Non-pigmented ciliary epithelial cell (primary cell): ENCODE measurements around the gene ARRB2.
"Not testable (repeated sequence)": the region's sequence is repeated elsewhere in the genome, so short reads cannot be mapped to it uniquely, and the experiment has no call there.

Source experiments
- DNase-seq: peaks from one replicate; pipeline ENCODE4 v3.0.0-alpha.2; 2010; ENCODE audit warnings: low read depth

ARRB2 gene

DNA sequence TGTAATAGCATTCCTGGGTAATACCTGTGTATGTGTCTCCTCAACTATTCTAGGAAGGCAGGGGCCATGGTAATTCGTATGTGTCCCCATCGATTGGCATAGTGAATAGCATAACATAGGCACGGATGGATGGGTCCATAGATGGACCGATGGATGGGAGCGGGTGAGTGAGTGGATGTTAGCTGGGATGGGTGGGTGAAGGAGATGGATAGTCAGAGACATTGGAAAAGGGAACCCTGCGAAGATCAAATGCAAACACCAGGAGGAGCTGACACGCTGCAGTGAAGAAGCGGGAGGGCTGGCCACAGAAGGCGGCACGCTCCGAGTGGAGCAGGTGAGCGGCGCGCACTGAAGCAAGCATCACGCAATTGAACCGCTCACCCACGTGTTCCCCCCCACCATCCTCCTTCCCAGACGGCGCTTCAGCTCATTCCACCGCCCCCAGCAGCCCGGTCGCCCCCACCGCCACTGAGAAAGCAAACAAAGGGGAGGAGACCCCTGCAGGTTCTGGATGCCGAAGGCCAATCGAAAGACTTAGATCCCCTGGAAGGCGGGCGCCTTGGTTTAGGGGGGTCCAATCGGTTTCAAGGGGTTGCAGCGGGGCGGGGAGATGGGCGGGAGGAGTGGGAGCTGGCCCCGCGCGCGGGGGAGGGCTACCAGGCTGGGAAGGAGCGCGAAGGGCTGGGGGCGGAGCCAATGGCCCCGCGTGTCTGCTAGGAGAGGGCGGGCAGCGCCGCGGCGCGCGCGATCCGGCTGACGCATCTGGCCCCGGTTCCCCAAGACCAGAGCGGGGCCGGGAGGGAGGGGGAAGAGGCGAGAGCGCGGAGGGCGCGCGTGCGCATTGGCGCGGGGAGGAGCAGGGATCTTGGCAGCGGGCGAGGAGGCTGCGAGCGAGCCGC is at the start of gene ARRB2:
ARRB2 (plus strand) TSS at position 839 of the 899 bp plus-strand sequence. CDS start 90 bp downstream, outside the sequence.
- DNase-seq = peak; percentile 90

DNA sequence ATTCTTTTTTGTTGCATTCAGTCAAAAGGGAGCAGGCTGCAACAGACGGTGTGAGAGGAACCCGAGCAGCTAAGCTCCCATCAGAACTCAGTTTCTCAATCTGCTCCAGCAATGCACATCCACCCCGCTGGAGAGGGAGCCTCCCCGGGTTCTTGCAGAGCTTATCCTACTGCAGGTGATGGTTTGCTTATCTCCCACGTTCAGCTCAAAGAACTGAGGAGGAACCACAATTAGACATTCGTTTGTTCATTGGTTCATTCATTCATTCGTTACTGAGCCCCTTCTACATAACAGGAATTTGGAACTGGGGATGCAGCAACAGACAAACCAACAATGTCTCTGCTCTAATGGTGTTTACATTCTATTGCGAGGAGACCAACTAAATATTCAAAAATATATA is 46.7 kb upstream of the ARRB2 start:
- no peak for DNase-seq

DNA sequence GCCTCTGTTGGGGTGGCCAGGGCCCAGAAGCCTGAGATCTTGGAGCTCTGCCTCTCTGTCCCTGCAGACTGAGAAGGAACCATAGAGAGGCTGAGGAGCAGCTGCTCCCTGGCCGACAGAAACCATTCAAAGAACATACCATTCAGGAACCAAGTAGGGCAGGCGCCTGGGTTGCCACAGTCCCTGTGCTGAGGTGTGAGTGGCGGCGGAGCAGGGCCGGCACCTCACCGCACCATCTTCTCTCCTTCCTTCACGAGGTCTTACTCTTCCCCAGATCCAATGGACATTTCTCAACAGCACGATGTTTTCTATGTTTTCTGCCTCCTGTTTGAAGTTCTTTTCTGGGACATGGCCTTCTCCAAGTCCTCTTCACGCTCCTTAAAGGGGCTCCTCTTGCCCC is 46.2 kb upstream of the ARRB2 start:
- DNase-seq = no peak

DNA sequence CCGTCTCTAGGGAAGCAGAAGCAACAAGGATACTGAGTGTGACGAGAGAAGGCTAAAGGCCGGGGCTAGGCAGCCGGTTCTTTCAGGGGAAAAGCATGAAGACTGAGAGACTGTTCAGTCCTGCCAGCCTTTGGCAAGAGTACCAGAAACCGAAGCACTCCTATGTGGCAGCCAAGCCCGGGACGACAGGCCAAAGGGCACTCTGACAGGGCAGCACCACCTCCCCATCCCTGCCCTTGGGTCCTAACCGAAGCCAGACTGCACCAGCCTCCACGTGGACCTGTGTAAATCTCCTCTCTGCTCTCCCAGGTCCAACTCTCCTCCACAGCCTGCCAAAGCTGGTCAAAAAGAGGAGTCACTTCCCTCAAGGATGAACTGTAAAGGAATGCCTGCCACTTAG is 45.4 kb upstream of the ARRB2 start:
- no peak for DNase-seq

GRCh38 chr17:4666296-4666695 is 44.1 kb upstream of the ARRB2 start:
- no peak for DNase-seq

DNA sequence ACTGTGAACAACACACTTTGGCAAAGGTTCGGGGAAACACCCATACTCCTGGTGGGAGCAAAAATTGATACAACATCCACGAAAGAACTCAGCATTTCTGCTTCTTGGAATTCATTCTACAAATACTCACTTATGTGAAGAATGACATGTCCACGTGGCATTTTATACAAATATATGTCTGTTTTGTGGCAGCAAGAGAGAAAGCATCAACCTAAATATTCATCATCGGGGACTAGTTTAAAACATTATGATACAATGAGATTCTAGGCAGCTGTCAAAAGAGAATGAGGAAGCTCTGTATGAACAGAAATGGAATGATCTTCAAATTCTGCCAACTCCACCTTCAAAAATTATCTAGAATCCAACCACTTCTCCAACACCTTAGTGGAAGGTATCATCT is 43.3 kb upstream of the ARRB2 start:
- no peak for DNase-seq

- DNase-seq = no peak
Observed at GRCh38 chr17:4672055-4672630, 38.3 kb upstream of the ARRB2 start.

DNA sequence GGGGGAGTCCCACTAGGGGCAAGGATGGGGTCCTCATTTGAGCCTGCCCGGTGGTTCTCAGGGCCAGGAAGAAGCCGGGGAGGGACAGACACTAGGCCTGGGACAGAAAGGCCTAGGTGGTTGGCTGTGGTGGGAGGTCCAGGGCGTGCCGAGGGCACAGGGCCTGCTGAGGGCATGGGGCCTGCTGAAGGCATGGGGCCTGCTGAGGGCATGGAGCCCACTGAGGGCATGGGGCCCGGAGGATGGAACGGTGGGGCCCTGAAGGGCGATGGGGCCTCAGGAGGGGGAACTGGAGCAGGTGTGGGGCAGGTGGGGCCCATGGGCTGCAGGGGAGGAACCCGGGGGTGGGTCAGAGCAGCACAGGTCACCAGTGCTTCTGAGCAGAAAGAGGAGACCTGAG is 37.7 kb upstream of the ARRB2 start:
- DNase-seq = no peak

GRCh38 chr17:4673169-4673568 is 37.3 kb upstream of the ARRB2 start:
- DNase-seq = no peak

- DNase-seq = no peak
Observed at GRCh38 chr17:4673986-4674684, 36.3 kb upstream of the ARRB2 start.

DNA sequence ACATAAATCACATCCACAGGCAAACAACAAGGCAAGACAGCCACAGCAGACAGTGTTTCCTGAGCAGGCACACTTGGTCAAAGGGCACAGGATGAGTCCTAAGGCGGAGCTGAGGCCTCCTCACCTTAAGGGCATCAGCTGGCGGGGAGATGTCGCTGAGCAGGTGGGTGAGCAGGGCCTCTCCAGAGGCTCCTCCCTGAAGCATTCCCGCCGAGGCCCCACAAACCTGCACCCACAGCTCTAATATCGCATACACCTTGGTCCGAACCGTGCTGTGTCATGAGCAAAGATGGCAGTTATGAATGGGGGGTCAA is 35.8 kb upstream of the ARRB2 start:
- DNase-seq = no peak

- DNase-seq = no peak
Observed at GRCh38 chr17:4675791-4676190, 34.6 kb upstream of the ARRB2 start.

GRCh38 chr17:4676791-4677190 is 33.6 kb upstream of the ARRB2 start:
- DNase-seq = no peak

DNA sequence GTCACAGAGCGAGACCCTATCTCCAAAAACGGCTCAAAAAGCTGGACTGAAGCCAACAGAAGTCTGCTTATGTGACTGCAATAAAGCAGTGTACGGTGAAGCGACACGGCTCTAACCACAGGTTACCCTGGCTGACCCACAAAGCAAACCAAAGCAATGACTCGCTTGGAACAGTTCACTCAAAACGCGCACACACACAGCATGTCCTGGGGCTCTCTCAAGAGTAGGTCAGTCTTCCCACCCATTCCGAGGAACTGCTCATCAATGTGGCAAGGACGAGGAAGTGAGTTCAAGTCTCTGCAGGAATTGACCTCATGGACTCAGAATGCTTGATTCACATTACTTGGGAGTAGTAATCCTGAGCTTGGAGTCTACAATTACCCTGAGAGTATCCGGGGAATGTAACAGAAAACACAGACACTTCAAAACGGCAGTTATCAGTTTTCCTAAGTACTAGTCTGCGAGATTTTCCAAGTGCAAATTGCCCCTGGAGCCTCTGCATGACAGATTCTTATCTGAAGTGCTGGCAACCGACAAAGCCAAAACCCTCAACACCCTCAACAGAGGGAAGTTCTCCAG is 31.9 kb upstream of the ARRB2 start:
- DNase-seq = peak; percentile 96

GRCh38 chr17:4679658-4680057 is 30.8 kb upstream of the ARRB2 start:
- DNase-seq = peak; percentile 35

- not testable (repeated sequence) for DNase-seq
Observed at GRCh38 chr17:4683739-4684138, 26.7 kb upstream of the ARRB2 start.

- not testable (repeated sequence) for DNase-seq
Observed at GRCh38 chr17:4689872-4690271, 20.6 kb upstream of the ARRB2 start.

DNA sequence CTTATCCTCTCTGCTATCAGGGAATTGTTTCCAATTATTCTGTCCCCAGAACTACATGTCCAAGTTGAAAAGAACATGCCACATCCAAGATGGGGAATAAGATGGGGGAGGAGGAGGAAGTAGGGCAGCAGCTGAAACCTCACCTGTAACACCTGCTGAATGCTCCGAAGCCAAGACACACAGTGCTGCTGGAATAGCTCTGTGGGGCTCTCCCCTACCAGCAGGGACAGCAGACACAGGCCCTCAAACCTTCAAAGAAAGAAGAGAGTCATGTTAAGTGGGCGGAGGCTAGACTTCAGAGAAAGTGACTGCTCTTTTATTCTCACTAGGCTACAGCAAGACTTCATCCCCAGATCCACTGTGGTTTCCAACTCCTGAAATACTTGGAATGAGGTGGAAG is 19.7 kb upstream of the ARRB2 start:
- no peak for DNase-seq

DNA sequence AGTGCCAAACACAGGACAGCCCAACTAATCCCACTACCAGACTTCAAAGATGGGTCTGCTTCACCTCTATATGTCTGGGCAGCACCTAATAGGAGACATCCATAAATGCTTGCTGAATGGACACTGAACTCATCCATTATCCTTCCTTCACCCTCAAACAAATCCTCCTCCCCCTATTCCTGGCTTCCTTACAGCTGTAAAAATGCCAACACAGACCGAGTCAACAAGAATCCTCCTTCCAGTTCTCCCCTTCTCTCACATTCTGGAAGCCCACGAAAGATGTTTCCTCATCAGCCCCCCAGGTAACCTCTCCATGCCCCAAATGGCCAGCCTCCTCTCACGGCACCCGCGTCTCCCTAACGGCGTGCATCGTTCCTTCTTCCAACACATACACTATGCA is 18.7 kb upstream of the ARRB2 start:
- DNase-seq = no peak

GRCh38 chr17:4693416-4693815 is 17.0 kb upstream of the ARRB2 start:
- no peak for DNase-seq

- DNase-seq = no peak
Observed at GRCh38 chr17:4696437-4696805, 14.0 kb upstream of the ARRB2 start.

- not testable (repeated sequence) for DNase-seq
Observed at GRCh38 chr17:4699401-4700056, 10.9 kb upstream of the ARRB2 start.
